Loucy (cell line): ENCODE measurements around the gene PNMA1.

Experiments used
- EZH2phosphoT487 ChIP-seq: fragments of 200-600 bp; IDR thresholded peaks from 2 replicates; pipeline ENCODE4 v1.6.1; 2018; ENCODE audit warnings: antibody characterized with exemption, mild to moderate bottlenecking, moderate library complexity, borderline replicate concordance
- TF ChIP-seq, protein P1 (sequence below): fragments of 200-600 bp; sonication (generic); conservative IDR thresholded peaks from 2 replicates; pipeline ENCODE4 v1.5.1; 2014; ENCODE audit warnings: mild to moderate bottlenecking, antibody characterized with exemption, low read length

- TF ChIP-seq, protein P1, sequence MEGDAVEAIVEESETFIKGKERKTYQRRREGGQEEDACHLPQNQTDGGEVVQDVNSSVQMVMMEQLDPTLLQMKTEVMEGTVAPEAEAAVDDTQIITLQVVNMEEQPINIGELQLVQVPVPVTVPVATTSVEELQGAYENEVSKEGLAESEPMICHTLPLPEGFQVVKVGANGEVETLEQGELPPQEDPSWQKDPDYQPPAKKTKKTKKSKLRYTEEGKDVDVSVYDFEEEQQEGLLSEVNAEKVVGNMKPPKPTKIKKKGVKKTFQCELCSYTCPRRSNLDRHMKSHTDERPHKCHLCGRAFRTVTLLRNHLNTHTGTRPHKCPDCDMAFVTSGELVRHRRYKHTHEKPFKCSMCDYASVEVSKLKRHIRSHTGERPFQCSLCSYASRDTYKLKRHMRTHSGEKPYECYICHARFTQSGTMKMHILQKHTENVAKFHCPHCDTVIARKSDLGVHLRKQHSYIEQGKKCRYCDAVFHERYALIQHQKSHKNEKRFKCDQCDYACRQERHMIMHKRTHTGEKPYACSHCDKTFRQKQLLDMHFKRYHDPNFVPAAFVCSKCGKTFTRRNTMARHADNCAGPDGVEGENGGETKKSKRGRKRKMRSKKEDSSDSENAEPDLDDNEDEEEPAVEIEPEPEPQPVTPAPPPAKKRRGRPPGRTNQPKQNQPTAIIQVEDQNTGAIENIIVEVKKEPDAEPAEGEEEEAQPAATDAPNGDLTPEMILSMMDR = no peak
- TF ChIP-seq EZH2phosphoT487 = no peak
Measured at GRCh38 chr14:73760598-73761586, 46.7 kb upstream of the PNMA1 start.
